HepG2 (cell line): ENCODE measurements around the gene SYNJ2. TPM values are rescaled to one million over a fixed set of nuclear protein-coding genes. Genes with fewer than 3 reads are reported as not detected.

Source experiments
- CBX5 ChIP-seq: sonication (generic); formaldehyde crosslinking; IDR thresholded peaks from 2 replicates; pipeline ENCODE4 v1.4.0; 2020; ENCODE audit warnings: missing genetic modification reagents, borderline replicate concordance
- FLYWCH1 ChIP-seq: sonication (generic); formaldehyde crosslinking; IDR thresholded peaks from 2 replicates; pipeline ENCODE4 v1.8.1; 2023; ENCODE audit warnings: mild to moderate bottlenecking, missing genetic modification reagents
- FOXK1 ChIP-seq: sonication (generic); formaldehyde crosslinking; IDR thresholded peaks from 2 replicates; pipeline ENCODE4 v1.4.0; 2020; ENCODE audit warnings: low read depth, missing genetic modification reagents, borderline replicate concordance
- FUBP1 ChIP-seq: sonication (generic); formaldehyde crosslinking; IDR thresholded peaks from 2 replicates; pipeline ENCODE4 v1.5.1; 2020; ENCODE audit warnings: missing genetic modification reagents, mild to moderate bottlenecking, borderline replicate concordance
- GABPA ChIP-seq, 2 experiments: IDR thresholded peaks; 2 replicates each; pipeline ENCODE4 v1.6.1; 2011 to 2016; ENCODE audit warnings: low read depth in 2 of 2, low read length in 1 of 2, missing biosample characterization in 1 of 2, missing genetic modification characterization in 1 of 2
- HINFP ChIP-seq: sonication (generic); formaldehyde crosslinking; IDR thresholded peaks from 2 replicates; pipeline ENCODE4 v1.4.0; 2020; ENCODE audit warnings: low read depth, mild to moderate bottlenecking, missing genetic modification reagents
- HNF4A ChIP-seq: sonication (generic); formaldehyde crosslinking; IDR thresholded peaks from 2 replicates; pipeline ENCODE4 v1.4.0; 2020; ENCODE audit warnings: missing genetic modification reagents
- ISL2 ChIP-seq: sonication (generic); formaldehyde crosslinking; IDR thresholded peaks from 2 replicates; pipeline ENCODE4 v1.5.0; 2020; ENCODE audit warnings: missing genetic modification reagents
- NAIF1 ChIP-seq: sonication (generic); formaldehyde crosslinking; IDR thresholded peaks from 2 replicates; pipeline ENCODE4 v1.5.0; 2020; ENCODE audit warnings: mild to moderate bottlenecking, missing genetic modification reagents, borderline replicate concordance
- PATZ1 ChIP-seq: sonication (generic); formaldehyde crosslinking; IDR thresholded peaks from 2 replicates; pipeline ENCODE4 v1.4.0; 2020; ENCODE audit warnings: missing genetic modification reagents
- PRPF4 ChIP-seq: fragments of 200-400 bp; formaldehyde crosslinking; IDR thresholded peaks from 2 replicates; pipeline ENCODE4 v1.6.1; 2016; ENCODE audit warnings: low read length, low read depth; ENCODE audit not compliant: poor library complexity, severe bottlenecking
- RFXAP ChIP-seq: sonication (generic); formaldehyde crosslinking; IDR thresholded peaks from 2 replicates; pipeline ENCODE4 v1.4.0; 2020; ENCODE audit warnings: missing genetic modification reagents, borderline replicate concordance
- TAF15 ChIP-seq: fragments of 200-400 bp; formaldehyde crosslinking; IDR thresholded peaks from one replicate; pipeline ENCODE4 v1.6.1; 2018; ENCODE audit warnings: mild to moderate bottlenecking, low read depth, low read length; ENCODE audit not compliant: poor library complexity, severe bottlenecking
- ZNF12 ChIP-seq: sonication (generic); formaldehyde crosslinking; IDR thresholded peaks from 2 replicates; pipeline ENCODE4 v1.5.0; 2020; ENCODE audit warnings: missing genetic modification reagents
- ZNF431 ChIP-seq: sonication (generic); formaldehyde crosslinking; IDR thresholded peaks from 2 replicates; pipeline ENCODE4 v1.9.0; 2022; ENCODE audit warnings: missing genetic modification reagents, low read depth, mild to moderate bottlenecking, borderline replicate concordance
- ZNF441 ChIP-seq: sonication (generic); formaldehyde crosslinking; IDR thresholded peaks from 2 replicates; pipeline ENCODE4 v1.7.0; 2021; ENCODE audit warnings: missing genetic modification reagents, borderline replicate concordance
- ZNF674 ChIP-seq: sonication (generic); formaldehyde crosslinking; IDR thresholded peaks from 2 replicates; pipeline ENCODE4 v1.5.0; 2020; ENCODE audit warnings: low read depth, mild to moderate bottlenecking, missing genetic modification reagents
- ZNF780A ChIP-seq: sonication (generic); formaldehyde crosslinking; IDR thresholded peaks from 2 replicates; pipeline ENCODE4 v1.8.0; 2022; ENCODE audit warnings: mild to moderate bottlenecking, missing genetic modification reagents, moderate library complexity
- ZNF83 ChIP-seq: sonication (generic); formaldehyde crosslinking; IDR thresholded peaks from 2 replicates; pipeline ENCODE4 v1.4.0; 2020; ENCODE audit warnings: missing genetic modification reagents, mild to moderate bottlenecking, borderline replicate concordance
- ZNF878 ChIP-seq: sonication (generic); formaldehyde crosslinking; IDR thresholded peaks from 2 replicates; pipeline ENCODE4 v1.8.1; 2023; ENCODE audit warnings: mild to moderate bottlenecking, missing genetic modification reagents, moderate library complexity
- ZSCAN9 ChIP-seq: IDR thresholded peaks from 2 replicates; pipeline ENCODE4 v1.6.1; 2016; ENCODE audit warnings: borderline replicate concordance
- polyA plus RNA-seq, 8 experiments: library from polyadenylated mRNA; depleted of rRNA in 3 of 8; stranded (reverse) in 7 of 8; unstranded in 1 of 8; fragments of >200 nt; fragmentation: Illumina TruSeq in 4 of 8; extraction: Trizol in 4 of 8; gene quantifications; 2 replicates each; pipeline versions ENCODE4 v1.2.1 to v1.2.3, GENCODE V29; 2011 to 2016; ENCODE audit warnings: low read depth in 4 of 8, missing spikeins in 1 of 8, mixed read lengths in 1 of 8; ENCODE audit not compliant: insufficient read depth in 1 of 8
- total RNA-seq, 5 experiments: library from RNA; depleted of rRNA; stranded (reverse); fragments of >200 nt; fragmentation: Illumina TruSeq; extraction: Trizol; gene quantifications; 2 replicates each; pipeline ENCODE4 v1.2.3, GENCODE V29; 2016; ENCODE audit warnings: low read depth in 1 of 5

Gene SYNJ2
- total and polyA plus RNA-seq, 2 of the 13 experiments (the other 11 are each of a cell fraction or from before 2014, with no cell fraction given), result 39.1 to 57.6 TPM

- TF ChIP-seq ZNF780A (CRISPR knock-in tag) (peak; percentile 79; the same call in 1 of the 2 replicates), FOXK1 (peak; percentile 90; the same call in 1 of the 2 replicates), ISL2 (CRISPR knock-in tag) (peak; percentile 71), ZNF83 (no peak), ZNF431 (peak; percentile 83), CBX5 (CRISPR knock-in tag) (peak; percentile 93; the same call in 1 of the 2 replicates), HNF4A (CRISPR knock-in tag) (peak; percentile 99), ZNF674 (CRISPR knock-in tag) (no peak), FLYWCH1 (CRISPR knock-in tag) (no peak), ZNF878 (CRISPR knock-in tag) (peak; percentile 80; the same call in 1 of the 2 replicates), ZSCAN9 (CRISPR knock-in tag) (peak; percentile 97), RFXAP (CRISPR knock-in tag) (peak; percentile 71; the same call in 1 of the 2 replicates), FUBP1 (CRISPR knock-in tag) (peak; percentile 56; the same call in 1 of the 2 replicates), ZNF441 (no peak), GABPA (IDR thresholded peaks at IDR 0.05; ENCODE audit: low read depth, low read length) (no peak), GABPA (CRISPR knock-in tag; IDR thresholded peaks at IDR 0.05; ENCODE audit: low read depth) (0 out of 2 replicates have a peak, but pooled peaks have one; percentile 31), HINFP (CRISPR knock-in tag) (peak; percentile 82; the same call in 1 of the 2 replicates), PATZ1 (CRISPR knock-in tag) (peak; percentile 93), PRPF4 (peak; percentile 14), NAIF1 (CRISPR knock-in tag) (peak; percentile 48; the same call in 1 of the 2 replicates), ZNF12 (CRISPR knock-in tag) (peak; percentile 81; the same call in 1 of the 2 replicates), TAF15 (no peak)
Observed at GRCh38 chr6:158033751-158034702, 52.4 kb downstream of the SYNJ2 start (continued).
